IPS-20b (cell line): Measurements from ENCODE around the gene LGALS1.
A peak's percentile ranks its signal among the peaks of the same experiment; 100 is the strongest.

Experiments
- H3K27ac ChIP-seq: one replicate; pipeline ENCODE4 v1.5.1; 2013; ENCODE audit warnings: low read length
- H3K27me3 ChIP-seq: 2 replicates; pipeline ENCODE4 v1.6.1; 2013; ENCODE audit warnings: mild to moderate bottlenecking, low read length, inconsistent platforms; ENCODE audit not compliant: insufficient read depth
- H3K36me3 ChIP-seq: 2 replicates; pipeline ENCODE4 v1.6.1; 2013; ENCODE audit warnings: low read depth, mild to moderate bottlenecking, inconsistent platforms, low read length, moderate library complexity; ENCODE audit not compliant: insufficient read depth
- H3K4me1 ChIP-seq: 2 replicates; pipeline ENCODE4 v1.6.1; 2013; ENCODE audit warnings: mild to moderate bottlenecking, control low read depth, inconsistent platforms, low read length, moderate library complexity; ENCODE audit not compliant: insufficient read depth
- H3K4me3 ChIP-seq: 2 replicates; pipeline ENCODE4 v1.5.1; 2013; ENCODE audit warnings: mild to moderate bottlenecking, low read length, inconsistent platforms
- H3K9ac ChIP-seq: 2 replicates; pipeline ENCODE4 v1.6.1; 2013; ENCODE audit warnings: low read depth, mild to moderate bottlenecking, inconsistent platforms, low read length, moderate library complexity
- H3K9me3 ChIP-seq: 2 replicates; pipeline ENCODE4 v1.6.1; 2013; ENCODE audit warnings: mild to moderate bottlenecking, low read depth, low read length, inconsistent platforms; ENCODE audit not compliant: insufficient read depth

The LGALS1 gene

GRCh38 chr22:37696657-37697537 is 21.5 kb downstream of the LGALS1 start, which contains the start of gene TRIOBP:
TSS of gene TRIOBP (plus strand) at chr22:37697048. CDS start at chr22:37701366, 4,318 bp downstream.
- H3K4me3 ChIP-seq = peak within 1 kb of the TSS; percentile 91

DNA sequence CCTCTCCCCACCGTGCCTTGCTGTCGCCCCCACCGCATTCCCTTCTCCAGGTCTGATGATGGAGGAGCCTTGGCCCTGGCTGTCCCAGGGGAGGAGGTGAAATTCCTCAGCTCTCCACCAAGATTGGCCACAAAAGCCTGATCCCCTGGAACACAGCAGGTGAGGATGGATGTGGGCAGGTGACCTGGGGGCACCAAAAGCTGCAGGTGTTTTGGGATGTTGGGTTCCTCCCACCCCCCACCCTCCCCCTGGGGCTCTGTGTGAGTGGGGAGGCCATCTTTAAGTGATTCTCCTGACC is 22.1 kb downstream of the LGALS1 start:
- no peaks in the 10 kb centered on the region for H3K27me3 ChIP-seq
- H3K4me1 ChIP-seq = peaks cover 5% of the 10 kb centered on the region; the same call in 1 of the 2 replicates
- H3K9ac ChIP-seq = peak overlapping the region; percentile 87; the same call in 1 of the 2 replicates
- no peaks in the 10 kb centered on the region for H3K9me3 ChIP-seq
- H3K36me3 ChIP-seq = peaks cover 36% of the 10 kb centered on the region
- H3K27ac ChIP-seq = peak overlapping the region; percentile 82
- H3K4me3 ChIP-seq = peak overlapping the region; percentile 91

More at GRCh38 chr22:37696657-37697537, 21.5 kb downstream of the LGALS1 start, which contains the start of gene TRIOBP:
- peaks cover 5% of the 10 kb centered on the region; the same call in 1 of the 2 replicates for H3K4me1 ChIP-seq
- no peaks in the 10 kb centered on the region for H3K27me3 ChIP-seq
- peak within 1 kb of the TSS; percentile 87; the same call in 1 of the 2 replicates for H3K9ac ChIP-seq
- no peaks in the 10 kb centered on the region for H3K9me3 ChIP-seq
- peak within 1 kb of the TSS; percentile 82 for H3K27ac ChIP-seq
- H3K36me3 ChIP-seq = peaks cover 36% of the 10 kb centered on the region

- Histone ChIP-seq H3K9ac (no peak overlapping the region), H3K4me3 (no peak overlapping the region), H3K36me3 (peaks cover 54% of the 10 kb centered on the region), H3K27ac (no peak overlapping the region), H3K4me1 (peaks cover 5% of the 10 kb centered on the region; the same call in 1 of the 2 replicates), H3K27me3 (no peaks in the 10 kb centered on the region), H3K9me3 (no peaks in the 10 kb centered on the region)
Observed at GRCh38 chr22:37701141-37701786, 25.8 kb downstream of the LGALS1 start.

DNA sequence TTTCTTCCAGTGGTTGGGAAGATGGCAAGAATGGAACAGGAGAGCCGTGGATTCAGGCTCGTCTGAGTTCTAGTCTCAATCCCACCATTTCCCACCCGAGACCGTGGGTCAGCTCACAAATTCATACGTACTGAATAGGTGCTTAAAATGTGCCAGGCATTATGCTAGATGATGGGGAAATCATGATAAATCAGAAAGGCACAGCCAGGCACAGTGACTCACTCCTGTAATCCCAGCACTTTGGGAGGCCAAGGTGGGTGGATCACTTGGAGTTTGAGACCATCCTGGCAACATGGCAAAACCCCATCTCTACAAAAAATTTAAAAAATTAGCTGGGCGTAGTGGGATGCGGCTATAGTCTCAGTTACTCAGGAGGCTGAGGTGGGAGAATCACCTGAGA is 28.5 kb downstream of the LGALS1 start:
- Histone ChIP-seq H3K27ac (no peak overlapping the region), H3K9me3 (no peaks in the 10 kb centered on the region), H3K36me3 (peaks cover 56% of the 10 kb centered on the region), H3K9ac (no peak overlapping the region), H3K4me3 (no peak overlapping the region), H3K4me1 (no peaks in the 10 kb centered on the region), H3K27me3 (no peaks in the 10 kb centered on the region)

DNA sequence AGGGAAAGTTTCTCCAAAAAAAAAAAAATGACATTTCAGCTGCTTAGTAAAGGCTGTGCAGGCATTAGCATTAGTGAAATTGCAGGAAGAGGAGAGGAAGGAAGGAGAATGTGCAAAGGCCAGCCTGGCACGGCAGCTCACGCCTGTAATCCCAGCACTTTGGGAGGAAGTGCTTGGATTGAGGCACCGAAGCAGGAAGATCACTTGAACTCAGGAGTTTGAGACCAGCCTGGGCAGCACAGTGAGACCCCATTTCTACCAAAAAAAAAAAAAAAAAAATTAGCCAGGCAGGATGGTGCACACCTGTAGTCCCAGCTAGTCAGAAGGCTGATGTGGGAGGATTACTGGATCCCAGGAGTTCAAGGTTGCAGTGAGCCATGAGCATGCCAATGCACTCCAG is 29.2 kb downstream of the LGALS1 start:
- Histone ChIP-seq H3K9ac (no peak overlapping the region), H3K36me3 (peaks cover 51% of the 10 kb centered on the region)

GRCh38 chr22:37705205-37705604 is 29.8 kb downstream of the LGALS1 start:
- Histone ChIP-seq H3K9me3 (no peaks in the 10 kb centered on the region), H3K4me1 (no peaks in the 10 kb centered on the region), H3K9ac (no peak overlapping the region)

More for the DNA sequence above, 29.2 kb downstream of the LGALS1 start:
- Histone ChIP-seq H3K27me3 (no peaks in the 10 kb centered on the region), H3K27ac (no peak overlapping the region), H3K4me1 (no peaks in the 10 kb centered on the region), H3K9me3 (no peaks in the 10 kb centered on the region), H3K4me3 (no peak overlapping the region)

GRCh38 chr22:37708580-37709444 is 33.4 kb downstream of the LGALS1 start:
- no peak overlapping the region for H3K9ac ChIP-seq
- no peaks in the 10 kb centered on the region for H3K27me3 ChIP-seq
- H3K4me3 ChIP-seq = no peak overlapping the region
- H3K4me1 ChIP-seq = no peaks in the 10 kb centered on the region
- H3K36me3 ChIP-seq = peaks cover 42% of the 10 kb centered on the region; the same call in 1 of the 2 replicates
- H3K9me3 ChIP-seq = no peaks in the 10 kb centered on the region
- H3K27ac ChIP-seq = no peak overlapping the region

More at GRCh38 chr22:37705205-37705604, 29.8 kb downstream of the LGALS1 start:
- Histone ChIP-seq H3K27ac (no peak overlapping the region), H3K36me3 (peaks cover 54% of the 10 kb centered on the region), H3K4me3 (no peak overlapping the region), H3K27me3 (no peaks in the 10 kb centered on the region)

DNA sequence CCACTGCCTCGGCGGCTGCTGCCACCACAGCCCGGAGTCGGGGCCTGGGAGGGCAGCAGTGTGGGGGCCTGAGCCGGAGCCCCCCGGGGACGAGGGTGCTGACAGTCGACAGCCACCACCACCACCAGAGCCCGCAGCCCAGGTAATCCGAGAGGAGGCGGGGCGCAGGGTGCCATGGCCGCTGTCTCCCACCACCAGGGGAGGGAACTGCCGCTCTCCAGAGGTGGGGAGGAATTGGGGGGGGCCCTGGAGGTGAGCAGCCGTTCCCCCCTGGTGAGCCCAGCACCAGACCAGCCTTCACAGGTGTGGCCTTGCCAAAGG is 34.0 kb downstream of the LGALS1 start:
- H3K27me3 ChIP-seq = no peaks in the 10 kb centered on the region

DNA sequence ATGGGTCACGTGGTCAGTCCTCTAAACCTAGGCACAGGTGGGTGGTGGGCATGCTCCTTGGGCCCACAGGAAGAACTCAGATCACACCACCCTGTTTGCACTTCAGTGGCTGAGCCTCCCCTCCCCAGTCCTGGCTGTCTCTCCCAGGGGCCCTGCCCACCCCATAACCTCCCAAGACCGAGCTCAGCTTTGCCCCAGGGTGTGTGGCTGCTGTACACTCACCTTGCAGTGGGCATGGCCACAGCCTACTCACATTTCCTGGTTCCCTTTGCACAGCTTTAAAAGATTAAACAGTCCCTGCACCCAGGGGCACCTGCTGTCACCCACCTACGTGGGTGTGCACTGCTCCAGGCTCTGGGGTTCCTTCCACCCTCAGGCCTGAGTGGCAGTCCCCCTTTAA is 35.2 kb downstream of the LGALS1 start:
- no peaks in the 10 kb centered on the region for H3K27me3 ChIP-seq
- H3K9ac ChIP-seq = no peak overlapping the region
- no peak overlapping the region for H3K27ac ChIP-seq
- H3K9me3 ChIP-seq = no peaks in the 10 kb centered on the region
- peaks cover 39% of the 10 kb centered on the region; the same call in 1 of the 2 replicates for H3K36me3 ChIP-seq
- H3K4me1 ChIP-seq = no peaks in the 10 kb centered on the region
- no peak overlapping the region for H3K4me3 ChIP-seq

More for the DNA sequence above, 34.0 kb downstream of the LGALS1 start:
- Histone ChIP-seq H3K9ac (no peak overlapping the region), H3K4me1 (no peaks in the 10 kb centered on the region), H3K36me3 (peaks cover 40% of the 10 kb centered on the region; the same call in 1 of the 2 replicates), H3K27ac (no peak overlapping the region), H3K9me3 (no peaks in the 10 kb centered on the region), H3K4me3 (no peak overlapping the region)

GRCh38 chr22:37711490-37711889 is 36.1 kb downstream of the LGALS1 start:
- H3K36me3 ChIP-seq = peaks cover 36% of the 10 kb centered on the region; the same call in 1 of the 2 replicates
- H3K4me1 ChIP-seq = no peaks in the 10 kb centered on the region
- H3K9ac ChIP-seq = no peak overlapping the region
- H3K4me3 ChIP-seq = no peak overlapping the region
- H3K27ac ChIP-seq = no peak overlapping the region
- H3K27me3 ChIP-seq = no peaks in the 10 kb centered on the region
- H3K9me3 ChIP-seq = no peaks in the 10 kb centered on the region

- no peak overlapping the region for H3K4me3 ChIP-seq
- H3K9ac ChIP-seq = no peak overlapping the region
- H3K36me3 ChIP-seq = peaks cover 43% of the 10 kb centered on the region; the same call in 1 of the 2 replicates
- no peak overlapping the region for H3K27ac ChIP-seq
- no peaks in the 10 kb centered on the region for H3K4me1 ChIP-seq
- H3K27me3 ChIP-seq = no peaks in the 10 kb centered on the region
- no peaks in the 10 kb centered on the region for H3K9me3 ChIP-seq
Observed at GRCh38 chr22:37713761-37714160, 38.3 kb downstream of the LGALS1 start.
